Stimulated activated CD8-positive, alpha-beta memory T cell treated with anti-CD3 and anti-CD28 coated beads, Interleukin-7, amount 100 ng/mL, for 1 hour (primary cell): ENCODE measurements around the gene TMIGD3.

Experiments used
- DNase-seq, 2 donors: peaks; one replicate each; pipeline ENCODE4 v3.0.0-alpha.2; 2020; ENCODE audit warnings: low read depth in 2 of 2

TMIGD3 gene

DNA sequence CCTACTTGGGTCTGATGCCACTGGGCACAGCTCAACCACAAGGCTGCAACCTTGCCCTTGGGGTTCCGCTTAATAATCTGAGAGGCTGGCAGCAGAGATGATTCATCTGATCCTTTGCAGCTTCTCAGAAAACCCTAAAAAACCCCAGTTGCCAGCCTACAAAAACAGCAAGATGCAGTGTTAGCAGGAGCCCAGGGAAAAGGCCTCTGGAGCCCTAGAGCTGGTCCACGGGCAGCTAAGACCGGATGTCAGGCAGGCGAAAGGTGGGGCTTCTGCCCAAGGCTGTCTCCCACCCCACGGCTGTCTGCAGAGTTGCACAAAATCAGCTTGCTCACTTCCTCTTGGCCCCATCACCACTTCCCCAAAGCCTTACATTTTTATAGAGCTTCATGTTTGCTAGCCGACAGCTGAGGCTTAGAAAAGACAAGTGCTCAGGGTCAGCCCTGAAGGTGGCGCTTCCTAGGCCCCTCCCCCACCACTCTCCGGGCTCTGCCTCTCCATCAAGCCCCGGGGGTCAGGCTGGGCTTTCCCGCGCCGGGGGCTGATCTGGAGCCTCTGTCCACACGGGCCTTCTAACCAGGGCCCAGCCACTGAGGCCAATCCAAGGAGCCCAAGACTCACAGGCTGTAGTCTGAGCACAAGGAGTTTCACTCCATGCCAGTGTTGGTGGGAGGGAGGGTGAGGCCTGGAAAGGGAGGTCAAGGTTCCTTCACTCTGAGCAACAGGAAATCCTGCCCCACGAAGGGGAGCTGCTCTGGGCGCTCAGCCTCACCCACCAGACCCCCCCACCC is 4.2 kb upstream of the TMIGD3 start:
- DNase-seq: peak; percentile 39 to 54

DNA sequence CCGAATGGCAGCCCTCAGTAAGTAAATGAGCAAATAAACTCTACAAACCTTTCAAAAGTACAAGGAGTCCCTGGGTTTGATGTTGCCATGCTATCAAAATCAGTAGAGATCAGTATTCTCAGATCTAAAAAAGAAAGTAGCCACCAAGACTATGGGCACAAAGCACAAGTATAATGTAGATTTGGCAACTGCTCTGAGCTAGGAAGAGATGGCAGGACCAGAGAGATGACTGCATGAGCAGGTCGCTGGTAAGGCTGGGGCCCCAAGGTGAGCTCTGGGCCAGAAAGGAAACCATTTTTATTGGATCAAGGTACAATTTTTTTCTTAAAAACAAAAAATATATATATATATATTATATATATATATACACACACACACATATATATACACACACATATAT is 3.1 kb upstream of the TMIGD3 start:
- DNase-seq: no peak

DNA sequence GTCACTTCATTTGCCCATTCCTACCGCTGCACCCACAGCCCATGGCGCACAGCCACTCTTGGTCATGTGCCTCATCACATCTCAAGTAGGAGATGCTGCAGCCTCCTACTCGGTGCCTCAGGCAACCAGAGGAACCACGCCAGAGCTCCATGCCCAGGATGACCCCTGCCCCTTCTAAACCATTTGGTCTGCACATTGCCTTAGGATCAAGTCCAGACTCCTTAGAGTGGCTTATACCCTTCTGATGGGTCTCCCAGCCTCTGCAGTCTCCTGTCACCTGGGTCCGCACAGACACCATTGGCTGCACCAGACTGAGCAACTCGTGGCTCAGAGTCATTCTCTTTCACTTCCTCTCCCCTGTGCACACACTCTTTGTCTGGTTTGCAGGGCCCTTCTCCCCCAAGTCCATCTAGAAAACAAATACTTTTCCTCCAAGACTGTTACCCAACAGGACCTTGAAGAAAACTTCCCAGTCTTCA is 2.2 kb upstream of the TMIGD3 start:
- DNase-seq: no peak

DNA sequence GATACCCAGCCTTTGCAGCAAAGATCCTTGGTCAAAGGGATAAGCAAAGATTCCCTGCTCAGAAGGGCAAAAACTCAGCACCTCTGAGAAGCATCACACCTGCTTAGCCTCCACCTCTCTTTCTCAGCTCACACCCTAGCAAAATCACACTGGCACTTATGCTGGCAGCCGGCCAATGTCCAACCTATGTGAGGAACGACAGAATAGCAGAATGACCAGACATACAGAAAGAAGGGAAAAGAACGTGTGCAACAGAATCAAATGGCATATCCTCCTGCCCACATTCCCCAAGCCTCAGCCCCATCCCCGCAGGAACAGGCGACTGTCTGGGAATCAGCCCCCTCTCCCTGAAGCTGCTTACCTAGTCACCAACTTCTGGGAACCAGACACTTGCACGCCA is 664 bp upstream of the TMIGD3 start:
- DNase-seq: no peak

DNA sequence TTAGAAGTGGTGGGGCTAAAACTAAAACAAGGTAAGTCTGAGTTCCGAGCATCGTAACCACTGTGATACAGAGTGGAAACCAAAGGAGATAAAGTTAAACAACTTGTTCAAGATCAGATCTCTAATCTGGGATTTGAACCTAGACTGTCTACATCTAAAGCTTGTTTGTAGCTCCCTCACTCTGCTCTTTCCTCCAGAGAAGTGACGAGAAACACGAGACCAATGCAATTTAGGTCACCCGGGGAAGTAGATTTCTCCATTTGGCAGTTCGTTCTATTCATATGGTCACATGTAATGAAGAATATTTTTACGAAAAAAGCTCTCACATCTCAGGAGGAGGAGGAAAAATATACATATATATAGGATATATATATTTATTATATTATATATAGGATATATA is 1.8 kb downstream of the TMIGD3 start:
- DNase-seq: no peak

DNA sequence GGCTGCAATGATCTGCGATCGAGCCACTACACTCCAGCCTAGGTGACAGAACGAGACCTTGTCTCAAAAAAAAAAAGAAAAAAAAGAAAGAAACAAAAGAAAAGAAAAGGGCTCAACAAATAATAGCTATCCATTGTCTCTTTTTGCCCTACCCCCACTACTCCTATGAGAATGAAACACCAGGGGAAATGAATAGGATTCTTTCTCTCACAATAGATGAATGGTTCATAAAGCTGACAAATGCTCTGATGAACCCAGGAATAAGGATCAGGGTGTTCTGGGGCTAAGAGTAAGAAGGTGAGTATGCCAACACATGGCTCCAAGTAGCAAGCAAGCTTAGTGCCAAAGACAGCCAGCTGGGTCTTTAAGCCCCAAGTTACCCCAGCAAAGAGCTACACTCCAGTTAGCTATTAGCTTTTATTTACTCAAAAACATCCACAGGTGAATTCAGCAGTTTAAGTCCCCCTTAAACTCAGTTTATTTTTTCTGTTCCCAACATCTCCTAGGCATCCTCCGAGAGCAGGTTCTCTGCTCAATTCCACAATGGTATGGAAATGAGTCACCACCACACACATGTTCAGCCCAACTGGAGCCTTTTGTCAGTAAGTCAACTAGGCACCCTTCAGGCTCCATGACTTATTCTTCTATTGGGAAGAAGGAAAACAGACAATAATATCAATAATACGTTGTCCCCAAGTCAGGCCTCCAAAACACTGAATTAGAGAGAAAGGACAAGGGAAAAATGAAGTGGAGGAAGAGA is 4.2 kb downstream of the TMIGD3 start:
- no peak for DNase-seq

DNA sequence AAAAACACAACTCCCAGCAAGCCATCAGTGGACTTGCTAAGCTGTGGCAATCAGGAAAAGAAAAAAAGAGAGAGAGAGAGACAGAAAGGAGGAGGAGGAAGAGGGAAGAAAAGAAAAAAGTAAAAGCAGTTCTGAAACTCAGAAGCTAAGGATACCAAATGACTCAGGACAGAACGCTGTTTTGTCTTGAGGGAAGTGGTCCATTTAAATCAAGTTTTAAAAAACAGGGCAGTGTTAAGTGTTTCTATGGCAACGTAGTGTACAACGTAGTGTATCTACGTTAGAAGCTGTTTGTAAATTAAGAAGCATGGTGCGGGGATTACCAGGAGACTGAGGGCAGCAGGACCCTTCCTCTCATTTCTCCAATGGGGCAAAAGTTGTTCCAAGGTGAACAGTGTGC is 5.8 kb downstream of the TMIGD3 start:
- DNase-seq: no peak

DNA sequence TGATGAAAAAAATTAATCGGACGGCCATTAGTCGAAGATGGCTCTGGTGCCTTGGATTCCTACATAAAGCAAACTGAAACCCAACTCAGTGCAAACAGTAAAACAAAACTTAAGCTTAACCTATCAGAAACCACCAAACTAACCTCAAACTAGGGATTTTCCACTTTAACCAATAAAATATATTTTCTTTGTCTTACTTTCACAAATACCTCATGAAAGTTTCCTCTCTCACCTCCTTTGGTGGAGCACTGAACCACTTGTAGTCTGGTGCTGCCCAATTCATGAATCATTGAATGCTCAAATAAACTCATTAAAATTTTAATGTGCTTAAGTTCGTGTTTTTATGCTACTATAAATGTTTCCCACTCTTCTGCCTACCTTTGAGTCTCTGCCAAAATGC is 7.0 kb downstream of the TMIGD3 start:
- no peak for DNase-seq

DNA sequence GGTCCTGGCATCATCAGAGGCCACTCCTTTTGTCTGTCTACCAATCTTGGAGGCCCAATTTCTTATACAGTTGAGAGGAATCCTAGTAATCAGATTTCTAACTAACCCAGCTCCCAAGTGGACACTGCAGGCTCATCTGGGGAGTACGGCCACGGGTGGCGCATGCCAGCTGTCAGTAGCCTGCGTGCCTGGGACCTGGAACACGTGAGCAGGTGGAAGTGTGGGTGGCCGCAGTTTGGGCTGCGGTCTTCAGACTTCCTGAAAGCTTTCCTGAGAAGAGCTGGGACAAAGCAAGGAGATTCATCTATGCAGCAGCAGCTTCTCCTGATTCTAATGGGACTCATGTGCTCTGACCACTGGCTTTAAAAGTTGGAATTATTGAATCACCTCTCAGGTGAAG is 12.4 kb downstream of the TMIGD3 start:
- DNase-seq: no peak

DNA sequence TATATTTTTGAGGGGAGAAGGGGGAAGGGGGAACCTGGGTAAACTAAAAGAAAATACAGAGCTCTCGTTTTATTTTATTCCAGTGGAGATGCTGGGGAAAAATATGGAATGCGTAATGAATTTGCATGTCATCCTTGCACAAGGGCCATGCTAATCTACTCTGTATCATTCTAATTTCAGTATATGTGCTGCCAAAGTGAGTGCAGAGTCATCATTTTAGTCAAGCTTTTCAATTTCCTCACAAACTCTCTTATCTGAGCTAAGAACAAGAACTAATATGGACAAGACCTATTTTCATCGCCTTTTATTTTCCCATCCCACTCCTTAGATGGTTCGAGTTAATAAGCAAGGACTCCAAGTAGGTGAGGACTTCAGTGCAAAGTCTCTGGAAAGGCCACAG is 13.2 kb downstream of the TMIGD3 start:
- no peak for DNase-seq

DNA sequence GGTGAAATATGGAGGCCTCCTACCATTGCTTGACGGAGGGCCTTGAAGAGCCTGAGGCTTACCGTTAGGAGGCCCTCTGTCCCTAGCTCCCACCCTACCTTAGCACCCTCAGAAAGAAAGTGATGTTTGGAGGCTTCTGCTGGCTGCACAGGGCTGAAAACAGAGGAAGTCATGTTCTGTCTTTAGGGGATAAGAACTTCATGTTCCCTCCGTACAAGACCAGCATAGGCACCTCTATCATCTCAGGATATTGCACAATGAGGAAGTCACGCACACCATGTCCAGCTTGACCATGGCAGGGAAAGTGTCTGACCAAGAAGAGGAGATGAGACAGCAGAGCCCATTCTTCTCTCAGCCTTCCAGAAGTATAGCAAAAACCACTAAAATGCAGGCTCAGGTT is 13.8 kb downstream of the TMIGD3 start:
- no peak for DNase-seq

DNA sequence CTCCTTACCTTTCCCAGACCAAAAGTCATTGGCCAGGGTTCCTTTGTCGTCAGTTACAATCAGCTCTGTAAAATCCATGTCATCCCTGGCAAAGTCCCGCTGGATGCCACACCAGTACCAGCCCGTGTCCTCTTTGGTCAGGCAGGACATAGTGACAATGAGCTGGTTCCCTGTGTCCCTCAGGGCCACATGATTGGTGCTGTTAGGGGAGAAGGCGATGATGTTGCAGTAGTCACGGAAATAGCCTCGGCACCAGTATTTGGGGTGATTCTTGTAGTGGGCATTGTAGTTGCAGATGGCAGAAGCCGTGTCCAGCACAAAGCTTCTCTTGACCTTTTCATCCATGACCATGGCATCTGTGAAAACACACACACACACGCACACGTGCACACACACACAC is 14.8 kb downstream of the TMIGD3 start:
- DNase-seq: no peak

DNA sequence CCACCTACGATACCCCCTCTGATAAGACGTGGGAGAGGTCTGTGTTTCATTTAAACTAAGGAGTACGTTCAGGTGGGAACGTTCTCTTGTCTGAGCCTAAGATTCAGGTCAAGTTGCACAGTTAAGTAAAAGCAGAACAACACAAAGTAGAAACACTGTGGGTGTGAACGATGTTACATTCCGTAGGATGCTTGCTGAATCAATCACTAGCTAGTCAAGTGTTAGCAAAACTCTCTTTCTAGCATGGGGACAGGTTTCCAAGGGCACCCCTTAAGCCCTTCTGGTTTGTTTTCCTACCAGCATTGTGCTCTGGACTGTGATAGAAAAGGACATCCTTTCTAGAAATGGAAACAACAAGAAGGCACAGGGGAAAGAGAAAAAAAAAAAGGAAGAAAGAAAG is 16.3 kb downstream of the TMIGD3 start:
- no peak for DNase-seq

DNA sequence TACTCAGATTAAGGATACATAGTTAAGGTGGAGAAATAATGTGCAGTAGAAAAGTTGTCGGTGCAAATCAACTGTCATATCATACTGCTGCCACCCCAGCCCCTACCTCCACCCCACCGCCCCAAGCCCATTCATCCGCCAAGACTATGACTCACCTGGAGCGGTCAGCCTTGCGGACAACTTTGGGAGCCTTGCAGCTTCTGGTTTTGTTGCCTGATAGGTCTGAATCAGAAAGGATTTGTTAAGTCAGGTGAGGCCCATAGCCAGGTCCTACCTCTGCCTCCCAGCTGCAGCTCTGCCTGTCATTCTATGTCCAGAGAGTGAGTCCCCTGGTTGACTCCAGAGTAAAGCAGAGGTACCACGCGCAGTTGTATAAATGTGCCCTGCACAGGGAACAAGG is 17.0 kb downstream of the TMIGD3 start:
- DNase-seq: no peak

DNA sequence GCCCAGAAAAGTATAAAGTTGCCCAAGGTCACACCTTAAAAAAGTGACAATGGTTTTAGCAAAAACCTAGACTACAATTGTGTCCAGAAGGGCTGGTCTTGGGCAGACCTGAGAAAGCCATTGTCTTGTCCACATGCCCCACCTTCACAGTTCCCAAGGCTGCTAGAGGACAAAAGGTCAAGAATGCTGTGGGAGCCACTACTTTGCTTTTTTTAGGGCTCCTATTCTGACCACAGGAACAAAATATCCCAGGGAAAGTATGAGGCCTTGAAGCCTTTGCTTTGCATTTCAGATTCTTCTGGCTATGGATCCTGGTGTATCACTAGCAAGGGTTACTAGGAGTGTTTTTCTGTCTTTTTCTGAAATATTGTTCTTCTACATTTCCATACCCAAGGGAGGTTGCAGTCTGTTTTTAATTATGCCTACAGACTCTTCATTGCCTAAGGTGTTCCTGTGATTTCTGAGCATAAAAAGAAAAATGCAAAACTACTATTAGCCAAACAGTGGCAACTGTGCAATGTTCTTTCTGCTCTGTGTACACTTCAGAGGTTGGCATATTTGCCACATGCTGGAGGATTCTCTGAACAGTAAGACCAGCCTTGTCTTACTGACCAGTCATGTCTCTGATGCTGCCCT is 18.9 kb downstream of the TMIGD3 start:
- no peak for DNase-seq

DNA sequence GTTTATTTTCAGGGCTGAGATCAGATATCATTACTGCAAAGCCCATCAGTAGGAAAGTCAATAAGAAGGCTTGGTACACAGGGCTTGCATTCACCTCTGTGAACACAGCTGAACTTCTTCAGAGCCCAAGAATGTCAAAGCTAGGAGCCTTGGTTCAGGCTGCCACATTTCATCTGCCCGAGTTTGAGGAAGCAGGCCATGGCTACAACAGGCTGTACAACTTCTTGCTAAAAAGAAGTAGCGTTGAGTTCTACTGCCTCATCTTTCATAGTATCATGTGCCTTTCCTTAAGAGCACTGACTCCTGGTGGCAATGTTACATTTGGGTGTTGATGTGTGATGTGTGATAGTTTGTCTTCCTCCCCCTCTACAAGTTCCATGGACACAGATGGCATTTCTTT is 19.6 kb downstream of the TMIGD3 start:
- DNase-seq: no peak

DNA sequence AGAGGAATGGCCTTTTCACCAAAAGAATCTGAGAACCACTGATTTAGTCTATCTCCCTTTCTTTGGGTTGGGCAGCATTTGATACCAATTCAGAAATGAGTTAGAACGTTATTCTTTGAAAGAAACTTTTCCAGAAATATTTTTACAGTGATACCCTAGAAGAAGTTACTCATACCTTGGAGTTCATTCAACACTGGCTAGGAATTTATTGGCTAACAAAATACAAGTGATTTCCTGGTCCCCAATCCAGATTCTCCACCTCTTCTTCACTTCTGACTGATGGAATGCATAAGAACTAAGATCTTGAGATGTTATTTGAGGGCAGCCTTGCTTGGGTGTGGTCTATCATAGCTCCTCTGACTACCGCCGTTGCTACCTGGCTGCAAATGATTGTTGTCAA is 20.3 kb downstream of the TMIGD3 start:
- no peak for DNase-seq

DNA sequence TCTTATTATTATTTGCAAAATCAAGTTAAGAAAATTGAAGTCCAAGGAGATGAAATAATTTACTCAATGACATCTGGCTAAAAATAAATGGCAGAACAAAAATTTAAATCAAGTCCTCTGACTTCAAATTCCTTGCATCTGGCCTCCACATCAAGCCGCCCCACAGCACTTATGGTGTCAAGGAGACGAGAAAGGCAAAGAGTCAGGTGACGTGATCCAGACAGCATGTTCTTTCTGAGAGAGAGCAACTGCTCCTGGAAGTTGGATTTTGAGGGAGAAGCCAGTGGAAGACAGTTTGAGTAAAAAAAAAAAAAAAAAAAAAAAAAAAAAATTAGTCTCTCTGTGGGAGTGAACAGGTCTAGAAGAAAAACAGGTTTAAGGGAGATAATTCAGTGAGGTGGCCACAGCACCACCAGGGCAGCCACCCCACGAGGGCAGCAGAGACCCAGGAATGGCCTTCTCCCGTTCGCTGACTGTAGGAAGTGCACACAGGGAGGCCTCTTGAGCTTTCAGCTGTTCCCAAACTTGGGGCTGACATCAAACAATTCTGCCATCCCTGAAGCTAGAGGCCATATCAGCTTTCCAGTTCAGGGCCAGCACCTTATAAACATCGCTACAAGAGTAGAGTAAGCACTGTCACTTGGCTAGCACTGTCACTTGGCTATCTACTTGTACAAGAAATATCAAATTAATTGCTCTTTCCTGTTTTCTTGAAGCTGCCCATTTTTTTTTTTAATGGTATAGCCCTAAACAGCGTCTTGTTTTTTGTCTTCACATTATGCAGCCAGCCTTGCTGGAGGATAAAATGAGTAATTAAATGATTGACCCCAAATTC is 21.8 kb downstream of the TMIGD3 start:
- peak in 1 of 2 donors; percentile 46 for DNase-seq

DNA sequence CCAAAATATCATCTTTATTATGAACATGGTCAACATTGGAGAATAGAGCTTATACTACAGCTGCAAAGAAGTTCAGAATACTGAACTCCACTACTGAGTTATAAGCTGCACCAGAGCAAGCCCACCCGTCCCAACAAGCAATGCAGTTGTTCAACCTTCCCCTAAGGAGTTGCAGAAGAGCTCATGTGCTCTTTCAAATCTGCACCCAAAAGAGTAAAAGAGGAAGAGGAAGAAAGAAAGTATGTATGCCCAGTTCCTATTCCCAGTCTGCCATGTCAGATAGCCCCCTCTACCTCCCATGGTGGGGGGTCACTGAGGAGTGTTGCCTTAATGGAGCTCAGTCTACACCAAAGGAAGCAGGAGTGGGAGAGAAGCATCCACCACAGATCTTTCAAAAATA is 22.8 kb downstream of the TMIGD3 start:
- DNase-seq: no peak

DNA sequence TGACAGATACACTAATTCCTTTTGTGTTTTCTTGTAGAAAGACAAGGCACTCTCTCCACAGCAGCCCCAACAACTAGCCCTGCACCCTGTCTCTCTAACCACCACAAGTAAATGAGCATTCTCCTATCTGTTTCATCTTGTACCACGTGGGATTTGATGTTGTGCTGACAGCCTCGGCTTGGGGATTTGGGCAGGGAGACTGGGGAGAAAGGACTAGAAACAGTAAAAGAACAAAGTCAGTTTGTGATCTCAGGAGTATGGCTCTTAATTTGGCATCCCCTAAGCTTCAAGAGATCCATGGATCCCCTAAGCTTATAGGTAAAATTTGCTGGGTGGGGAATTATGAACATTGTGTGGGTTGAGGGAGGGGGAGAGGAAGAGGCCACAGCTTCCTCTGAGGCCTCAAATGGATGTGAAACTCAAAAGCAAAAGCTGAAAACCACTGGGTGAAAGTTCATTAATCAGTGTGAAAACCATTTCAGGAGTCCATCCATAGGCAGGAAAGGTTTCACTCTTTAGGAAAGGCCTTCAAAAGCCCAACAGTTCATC is 26.6 kb downstream of the TMIGD3 start:
- DNase-seq: no peak

DNA sequence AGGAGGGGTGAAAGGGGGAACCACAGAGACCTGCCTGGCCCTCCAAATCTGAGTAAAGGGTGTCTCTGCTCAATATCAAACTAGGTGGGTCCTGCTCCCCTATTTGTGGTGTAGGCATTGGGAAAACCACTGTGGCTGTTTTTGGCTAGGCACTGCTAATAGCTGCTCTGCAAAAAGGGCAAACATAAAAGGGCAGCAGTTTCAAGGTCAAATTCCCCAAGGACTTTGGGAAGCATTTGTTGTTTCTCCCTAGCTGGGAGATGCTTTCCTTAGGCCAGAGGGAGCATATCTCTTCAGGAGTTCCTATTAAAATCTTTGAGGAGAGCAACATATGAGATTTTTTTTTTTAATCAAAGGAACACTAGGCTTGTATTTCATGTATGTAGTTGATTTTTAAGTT is 27.2 kb downstream of the TMIGD3 start:
- DNase-seq: no peak

DNA sequence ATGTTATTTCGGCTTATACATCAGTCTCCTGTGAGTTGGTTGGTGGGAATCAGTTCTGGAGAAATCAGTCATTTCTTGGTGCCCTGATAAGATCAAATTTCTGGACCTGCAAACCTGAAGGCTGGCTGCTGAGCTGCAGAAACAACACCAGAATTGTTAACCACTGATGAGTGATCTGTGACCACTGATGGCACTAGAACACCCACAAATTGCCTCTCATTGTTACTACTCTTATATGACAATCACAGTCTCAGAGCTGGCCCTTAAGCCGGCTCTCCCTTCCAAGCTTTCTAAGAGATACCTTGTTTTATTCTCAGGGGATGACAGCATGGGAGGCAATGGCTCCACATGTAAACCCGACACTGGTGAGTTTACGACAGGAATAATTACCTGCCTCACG is 27.7 kb downstream of the TMIGD3 start:
- no peak for DNase-seq
